Right hindlimb (tissue), 1 donor: Measurements from ENCODE around the gene FRZB.

ENCODE experiments used
- DNase-seq: peaks from one replicate; pipeline ENCODE4 v3.0.0-alpha.2; 2018

The FRZB gene

GRCh38 chr2:182833084-182833854 is 33.2 kb downstream of the FRZB start:
- DNase-seq, result no peak

GRCh38 chr2:182831921-182832320 is 34.5 kb downstream of the FRZB start:
- DNase-seq, result no peak

GRCh38 chr2:182831101-182831500 is 35.3 kb downstream of the FRZB start:
- no peak for DNase-seq

DNA sequence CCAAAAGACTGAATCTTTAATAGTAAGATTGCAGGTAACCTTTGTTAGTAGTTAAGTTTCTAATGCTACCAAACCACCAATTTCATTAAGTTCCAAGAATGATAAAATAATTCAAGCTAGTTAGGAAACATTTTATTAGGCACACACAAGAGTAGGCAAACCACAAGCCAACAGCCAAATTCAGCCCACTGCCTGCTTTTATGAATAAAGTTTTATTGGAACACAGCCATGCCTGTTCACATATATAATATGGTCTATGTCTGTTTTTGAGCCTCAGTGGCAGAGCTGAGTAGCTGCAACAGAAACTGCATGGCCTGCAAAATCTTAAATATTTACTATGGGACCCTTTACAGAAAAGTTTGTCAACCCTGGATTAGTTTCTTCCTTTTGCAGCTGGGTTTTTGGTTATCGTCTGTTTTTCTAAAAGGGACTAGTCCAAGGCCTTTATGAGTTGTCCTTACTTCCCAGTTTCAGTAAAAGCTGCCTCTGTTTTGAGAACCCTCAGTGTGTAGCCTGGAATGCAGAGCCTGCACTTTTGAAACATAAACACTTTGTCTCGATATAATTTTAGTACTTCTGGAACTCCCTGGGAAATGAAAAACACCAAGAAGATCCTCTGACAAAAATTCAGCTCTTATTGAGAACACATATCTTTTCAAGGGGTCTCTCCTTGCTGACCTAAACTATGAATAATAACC is 39.1 kb downstream of the FRZB start:
- no peak for DNase-seq

DNA sequence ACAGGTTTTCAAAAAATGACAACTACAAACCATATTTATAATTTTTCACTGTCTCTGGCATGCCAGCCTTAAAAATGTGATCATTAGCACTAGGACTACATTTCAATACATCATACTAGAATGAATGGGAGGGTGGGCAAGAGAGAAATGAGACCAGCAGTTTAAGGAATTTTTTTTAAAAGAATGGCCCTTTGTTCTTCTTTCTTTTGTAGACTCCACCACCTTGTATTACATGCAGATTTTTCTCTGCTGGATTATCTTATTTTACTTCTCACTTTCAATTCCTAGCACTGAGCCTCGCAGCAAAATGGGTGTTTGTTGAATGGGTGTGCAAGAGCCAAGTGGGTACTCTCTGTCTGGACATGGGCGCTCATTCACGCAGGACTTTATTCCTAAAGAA is 39.9 kb downstream of the FRZB start:
- DNase-seq, result no peak

GRCh38 chr2:182826064-182826463 is 40.4 kb downstream of the FRZB start:
- DNase-seq, result no peak

GRCh38 chr2:182824767-182825158 is 41.7 kb downstream of the FRZB start:
- no peak for DNase-seq

DNA sequence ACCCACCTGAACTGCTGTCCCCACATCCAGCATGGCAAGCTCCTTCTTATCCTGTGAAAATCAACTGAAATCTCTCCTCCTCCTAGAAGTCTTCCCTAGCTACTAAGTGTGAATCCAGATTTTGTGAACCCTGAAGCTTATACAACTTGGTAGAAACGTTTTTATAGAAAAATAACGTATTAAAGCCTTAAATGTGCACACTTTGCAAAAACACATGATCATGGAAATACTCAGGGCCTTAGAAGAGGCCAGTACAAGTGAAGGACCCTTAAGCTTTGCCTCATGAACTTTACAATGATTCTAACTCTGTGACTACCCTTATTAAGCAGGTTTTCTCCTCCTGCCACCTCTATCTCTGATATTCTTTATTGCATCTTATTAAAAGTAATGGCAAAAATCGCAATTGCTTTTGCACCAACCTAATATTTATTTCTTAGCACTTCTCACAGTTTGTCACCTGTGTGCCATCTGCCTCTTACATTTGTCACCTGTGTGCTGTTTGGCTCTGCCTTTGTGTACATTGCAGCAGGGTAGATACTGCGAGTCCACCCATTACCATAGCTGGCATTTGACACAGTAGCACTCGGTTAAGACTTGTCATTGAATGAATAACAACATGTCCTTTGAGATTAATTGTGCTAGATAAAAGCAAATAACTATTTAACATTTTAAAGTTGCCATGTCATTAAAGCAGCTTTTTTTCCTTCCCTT is 42.2 kb downstream of the FRZB start:
- no peak for DNase-seq

DNA sequence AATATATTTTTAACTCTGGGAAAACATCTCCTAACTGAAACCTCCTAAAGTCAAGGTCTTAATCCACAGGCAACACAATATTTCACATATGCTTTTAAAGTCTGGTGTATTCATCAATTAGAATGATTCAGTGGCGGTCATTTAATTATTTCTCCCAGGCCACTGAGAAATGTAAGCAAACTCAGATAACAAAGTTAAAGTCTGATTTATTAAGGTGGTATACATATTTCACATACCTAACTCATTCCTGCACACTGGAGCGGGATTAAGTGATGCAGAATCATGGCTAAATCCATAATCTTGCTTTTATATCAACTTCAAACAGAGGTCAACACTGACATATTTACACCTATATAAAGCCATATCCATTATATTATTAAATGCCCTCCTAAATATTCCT is 43.7 kb downstream of the FRZB start:
- no peak for DNase-seq

GRCh38 chr2:182821182-182821581 is 45.3 kb downstream of the FRZB start:
- no peak for DNase-seq

GRCh38 chr2:182819412-182819811 is 47.0 kb downstream of the FRZB start:
- no peak for DNase-seq

GRCh38 chr2:182818925-182819324 is 47.5 kb downstream of the FRZB start:
- no peak for DNase-seq

DNA sequence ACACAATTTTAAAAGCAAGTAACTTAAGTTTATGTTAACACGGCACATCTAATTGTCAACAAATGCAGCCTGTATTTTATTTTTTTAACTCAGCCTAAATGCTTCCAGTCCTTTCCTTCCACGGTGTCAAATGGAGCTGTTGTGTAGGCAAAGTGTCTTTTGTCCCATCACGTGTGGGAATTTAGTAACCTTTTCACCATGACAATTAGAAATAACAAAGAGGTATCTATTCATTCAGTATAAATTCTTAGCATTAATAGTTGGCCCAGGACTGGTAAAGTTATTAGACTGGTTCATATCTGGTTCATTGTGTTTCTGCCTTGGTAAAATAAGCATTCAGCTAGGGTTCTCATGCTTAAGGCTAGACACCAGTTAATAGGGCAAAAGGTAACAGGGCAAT is 47.9 kb downstream of the FRZB start:
- DNase-seq, result no peak

GRCh38 chr2:182817558-182817957 is 48.9 kb downstream of the FRZB start:
- no peak for DNase-seq

GRCh38 chr2:182816866-182817265 is 49.6 kb downstream of the FRZB start:
- no peak for DNase-seq

GRCh38 chr2:182814804-182815203 is 51.6 kb downstream of the FRZB start:
- no peak for DNase-seq

- DNase-seq, result no peak
Observed at GRCh38 chr2:182814380-182814779, 52.1 kb downstream of the FRZB start.

DNA sequence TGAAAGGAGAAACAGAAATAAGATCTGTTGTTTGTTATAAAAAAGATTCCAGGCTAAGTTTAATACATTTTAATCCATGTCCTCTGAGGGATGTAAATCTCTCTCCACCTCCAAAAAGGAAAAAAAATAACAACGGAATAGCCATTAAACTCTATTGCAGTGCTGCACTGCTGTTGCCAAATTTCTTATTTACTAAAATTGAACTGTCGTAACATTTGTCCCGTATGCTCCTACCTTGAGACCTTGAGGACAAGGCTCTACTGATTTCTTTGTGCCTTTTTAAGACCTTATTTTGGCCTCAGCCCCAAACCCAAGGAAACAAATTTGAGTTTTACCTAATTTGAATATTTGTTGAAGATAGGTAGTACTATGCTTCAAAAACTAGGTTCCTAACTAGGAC is 56.4 kb downstream of the FRZB start:
- DNase-seq, result no peak

DNA sequence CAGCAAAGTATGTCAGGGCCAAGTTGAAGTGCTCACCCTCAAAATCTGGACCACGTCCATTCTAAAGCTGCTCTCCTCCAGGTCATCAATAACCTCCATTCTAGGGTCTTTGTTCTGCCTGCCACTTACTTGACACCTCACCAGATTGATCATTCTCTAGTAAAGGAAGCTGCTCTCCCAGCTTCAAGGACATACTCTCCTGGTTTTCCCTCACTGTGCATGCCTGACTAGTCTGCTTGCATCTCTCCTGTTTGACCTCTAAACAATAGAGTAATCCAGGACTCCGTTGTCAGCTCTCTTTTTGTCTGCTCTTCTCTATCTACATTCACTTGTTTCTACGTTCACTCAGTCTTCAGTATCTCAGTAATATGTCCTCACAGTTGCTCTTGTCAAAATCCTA is 59.1 kb downstream of the FRZB start:
- DNase-seq, result no peak

GRCh38 chr2:182804128-182804527 is 62.3 kb downstream of the FRZB start:
- no peak for DNase-seq

DNA sequence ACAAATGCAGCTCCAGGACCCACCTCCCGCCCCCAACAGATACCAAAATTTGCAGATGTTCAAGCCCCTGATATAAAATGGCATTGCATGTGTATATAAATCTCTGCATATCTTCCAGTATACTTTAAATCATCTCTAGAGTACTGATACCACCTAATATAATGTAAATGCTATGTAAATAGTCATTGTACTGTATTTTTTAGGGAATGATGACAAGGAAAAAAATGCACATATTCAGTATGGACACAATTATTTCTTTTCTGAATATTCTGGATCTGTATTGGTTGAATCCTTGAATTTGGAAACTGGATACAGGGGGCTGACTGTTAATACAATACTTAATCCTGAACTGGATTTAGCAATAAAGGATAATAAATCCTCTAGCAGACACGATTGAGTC is 67.7 kb downstream of the FRZB start:
- no peak for DNase-seq

GRCh38 chr2:182792441-182792840 is 74.0 kb downstream of the FRZB start:
- DNase-seq, result no peak

GRCh38 chr2:182784777-182785176 is 81.7 kb downstream of the FRZB start:
- DNase-seq, result no peak
